TTC549 (cell line): ENCODE data around the gene CCL8.

Experiments
- FAIRE-seq: peaks from 2 replicates; lab custom pipeline; 2012; peaks lifted over from hg19 to GRCh38; lab: Jason Lieb, UNC

CCL8 gene

DNA sequence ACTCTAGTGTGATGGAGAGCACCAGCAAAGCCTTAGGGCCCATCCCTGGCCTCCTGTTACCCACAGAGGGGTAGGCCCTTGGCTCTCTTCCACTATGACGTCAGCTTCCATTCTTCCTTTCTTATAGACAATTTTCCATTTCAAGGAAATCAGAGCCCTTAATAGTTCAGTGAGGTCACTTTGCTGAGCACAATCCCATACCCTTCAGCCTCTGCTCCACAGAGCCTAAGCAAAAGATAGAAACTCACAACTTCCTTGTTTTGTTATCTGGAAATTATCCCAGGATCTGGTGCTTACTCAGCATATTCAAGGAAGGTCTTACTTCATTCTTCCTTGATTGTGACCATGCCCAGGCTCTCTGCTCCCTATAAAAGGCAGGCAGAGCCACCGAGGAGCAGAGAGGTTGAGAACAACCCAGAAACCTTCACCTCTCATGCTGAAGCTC, at the start of gene CCL8:
CCL8 (plus strand) TSS at position 397 of the 445 bp plus-strand sequence. CDS start 67 bp downstream, outside the sequence.
- FAIRE-seq = no peak

DNA sequence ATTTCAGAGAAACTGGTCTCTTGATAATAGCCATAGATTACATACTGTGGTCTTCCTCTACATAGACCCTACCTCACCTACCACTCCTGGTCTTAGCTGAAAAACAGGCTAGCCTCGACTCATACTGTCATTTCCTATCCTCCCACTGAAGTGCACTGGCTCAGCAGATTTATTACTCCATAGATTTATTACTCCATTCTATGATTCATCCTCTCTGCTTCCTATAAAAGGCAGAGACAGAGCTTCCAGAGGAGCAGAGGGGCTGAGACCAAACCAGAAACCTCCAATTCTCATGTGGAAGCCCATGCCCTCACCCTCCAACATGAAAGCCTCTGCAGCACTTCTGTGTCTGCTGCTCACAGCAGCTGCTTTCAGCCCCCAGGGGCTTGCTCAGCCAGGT, 49.3 kb upstream of the CCL8 start, which contains the start of gene CCL7:
CCL7 (plus strand) TSS at position 253 of the 400 bp plus-strand sequence; CDS start at position 323, 70 bp downstream.
- no peak for FAIRE-seq

DNA sequence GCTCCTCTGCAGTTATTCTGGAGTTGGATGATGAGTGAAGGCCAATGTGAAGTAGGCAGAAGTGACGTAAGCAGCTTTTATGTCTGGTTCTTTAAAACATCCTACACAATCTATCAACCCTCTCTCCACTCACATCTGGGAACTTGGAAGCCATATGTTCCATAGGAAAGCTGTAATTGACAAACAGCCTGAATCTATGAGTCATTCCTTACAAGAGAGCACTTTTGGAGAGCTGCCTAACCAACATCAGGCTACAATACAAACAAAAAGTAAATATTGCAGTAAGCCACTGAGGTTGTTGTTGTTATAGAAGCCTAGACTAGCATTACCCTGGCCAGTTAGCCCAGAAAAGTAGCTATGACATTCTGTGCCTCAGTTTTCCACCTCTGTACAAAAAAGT, 43.4 kb upstream of the CCL8 start:
- no peak for FAIRE-seq

DNA sequence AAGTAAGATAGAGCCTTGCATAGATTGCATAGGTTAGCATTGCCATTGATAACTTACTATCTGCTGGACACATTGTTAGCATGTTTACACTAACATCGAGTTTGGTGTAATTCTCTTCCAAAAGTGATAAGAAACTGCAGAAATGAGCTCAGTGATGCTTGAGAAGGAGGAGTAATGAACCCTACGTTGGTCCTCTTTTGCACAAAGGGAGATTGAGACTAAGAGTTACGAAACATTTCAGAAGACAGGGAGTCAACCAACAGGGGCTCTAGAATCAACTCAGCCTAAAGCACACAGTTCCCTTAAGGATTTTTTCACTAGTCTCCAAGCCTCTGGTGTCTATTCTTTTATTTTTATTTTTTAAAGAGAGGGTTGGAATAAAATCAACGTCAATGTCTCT, 42.4 kb upstream of the CCL8 start:
- FAIRE-seq = no peak

DNA sequence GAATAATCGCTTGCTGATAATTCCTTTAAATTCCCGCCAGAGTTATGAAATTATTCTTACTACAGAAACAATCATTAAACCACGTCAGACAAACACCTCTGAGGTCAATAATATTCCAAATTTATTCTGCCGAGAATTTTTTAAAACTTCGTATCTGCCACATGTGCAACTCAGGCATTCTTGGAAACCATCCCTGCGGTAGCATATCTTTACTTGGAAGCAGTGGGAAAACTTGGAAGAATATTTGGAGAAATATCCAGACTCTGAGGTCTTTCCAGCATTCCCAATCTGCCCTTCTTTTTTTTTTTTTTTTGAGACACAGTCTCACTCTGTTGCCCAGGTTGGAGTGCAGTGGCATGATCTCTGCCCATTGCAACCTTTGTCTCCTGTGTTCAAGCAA, 35.7 kb upstream of the CCL8 start:
- FAIRE-seq = no peak

DNA sequence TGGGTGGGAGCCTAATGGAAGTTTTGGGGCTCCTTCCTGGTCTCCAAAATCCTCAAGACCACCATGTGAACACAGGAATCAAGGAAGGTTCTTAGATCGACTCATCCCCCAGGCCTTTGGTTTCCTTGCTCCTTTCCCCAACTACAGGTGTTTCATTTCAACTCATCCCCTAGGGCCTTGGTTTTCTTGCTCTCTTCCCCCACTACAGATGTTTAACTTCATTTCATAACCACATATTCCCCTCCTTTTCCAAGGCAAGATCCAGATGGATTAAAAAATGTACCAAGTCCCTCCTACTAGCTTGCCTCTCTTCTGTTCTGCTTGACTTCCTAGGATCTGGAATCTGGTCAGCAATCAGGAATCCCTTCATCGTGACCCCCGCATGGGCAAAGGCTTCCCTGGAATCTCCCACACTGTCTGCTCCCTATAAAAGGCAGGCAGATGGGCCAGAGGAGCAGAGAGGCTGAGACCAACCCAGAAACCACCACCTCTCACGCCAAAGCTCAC, 33.9 kb upstream of the CCL8 start, which contains the start of gene CCL11:
CCL11 (plus strand) TSS at position 457 of the 507 bp plus-strand sequence. CDS start 67 bp downstream, outside the sequence.
- no peak for FAIRE-seq

DNA sequence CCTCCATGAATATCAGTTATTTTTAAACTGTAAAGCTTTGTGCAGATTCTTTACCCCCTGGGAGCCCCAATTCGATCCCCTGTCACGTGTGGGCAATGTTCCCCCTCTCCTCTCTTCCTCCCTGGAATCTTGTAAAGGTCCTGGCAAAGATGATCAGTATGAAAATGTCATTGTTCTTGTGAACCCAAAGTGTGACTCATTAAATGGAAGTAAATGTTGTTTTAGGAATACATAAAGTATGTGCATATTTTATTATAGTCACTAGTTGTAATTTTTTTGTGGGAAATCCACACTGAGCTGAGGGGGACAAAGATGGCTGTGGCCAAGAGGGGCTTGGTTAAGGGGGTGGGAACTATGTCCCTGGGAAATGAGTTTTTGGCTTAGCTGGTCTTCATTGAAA, 31.4 kb upstream of the CCL8 start:
- no peak for FAIRE-seq

DNA sequence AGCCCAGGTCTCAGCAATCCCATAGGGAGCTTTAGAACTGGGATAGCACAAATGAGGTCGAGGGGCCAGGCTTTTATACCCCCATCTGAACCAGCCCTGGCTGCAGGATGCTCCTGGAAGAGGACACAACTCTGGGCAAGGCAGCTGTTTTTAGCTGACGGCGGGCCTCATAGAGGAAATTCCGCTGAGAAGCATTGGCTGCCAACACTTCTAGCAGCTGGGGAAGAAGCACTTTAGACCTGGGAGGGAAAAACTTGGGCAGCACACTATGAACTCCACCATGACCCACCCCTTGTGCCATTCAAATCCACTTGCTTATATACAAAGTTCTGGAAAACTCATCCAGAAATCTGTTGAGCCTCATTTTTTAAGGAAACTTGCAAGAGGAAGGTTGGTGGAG, 28.6 kb upstream of the CCL8 start:
- FAIRE-seq = no peak

DNA sequence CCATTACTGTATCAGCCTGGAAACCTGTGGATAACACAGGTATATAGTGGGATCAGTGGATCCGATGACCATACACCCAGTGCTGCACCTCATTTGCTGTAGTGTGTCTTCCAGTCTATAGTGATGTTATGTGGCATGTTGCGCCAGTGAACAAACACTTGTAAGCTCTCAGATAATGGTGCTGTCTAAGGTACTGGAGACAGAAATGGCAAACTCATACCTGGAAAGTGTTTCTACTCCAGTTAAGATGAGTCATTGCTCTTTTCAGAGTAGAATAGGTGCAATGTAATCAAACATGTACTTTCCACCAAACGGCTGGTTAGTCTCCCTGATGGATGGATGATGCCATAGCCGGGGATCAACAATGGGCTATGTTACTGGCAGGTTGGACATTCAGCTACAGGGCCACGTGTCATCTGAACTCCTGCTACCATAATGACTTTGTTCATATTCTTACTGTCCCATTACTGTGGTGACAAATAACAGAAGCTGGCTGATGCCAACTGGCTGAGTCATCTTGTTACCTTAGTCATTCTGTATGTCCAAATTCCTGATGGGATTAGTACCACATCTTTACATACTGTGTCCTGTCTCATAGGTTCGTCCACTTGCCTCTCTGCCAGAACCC, 27.4 kb upstream of the CCL8 start:
- FAIRE-seq = no peak

DNA sequence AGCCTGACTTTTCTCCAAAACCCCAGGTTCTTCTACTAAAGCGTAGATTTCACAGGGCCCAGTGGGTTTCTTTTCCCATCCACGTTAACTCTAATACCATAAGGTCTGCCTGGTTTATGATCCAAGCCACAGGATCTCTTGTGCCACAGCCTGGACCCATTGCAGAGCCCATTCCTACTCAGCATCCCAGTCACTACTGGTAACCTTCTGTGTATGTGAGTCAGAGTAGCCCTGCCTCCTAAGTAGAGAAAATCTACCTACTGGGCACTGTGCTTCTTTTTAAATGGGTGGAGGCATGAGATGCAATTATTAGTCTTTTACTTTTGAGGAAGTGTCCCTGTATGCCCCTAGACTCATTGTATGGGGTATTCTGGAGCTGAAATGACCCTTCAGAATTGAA, 20.2 kb upstream of the CCL8 start:
- FAIRE-seq = no peak

DNA sequence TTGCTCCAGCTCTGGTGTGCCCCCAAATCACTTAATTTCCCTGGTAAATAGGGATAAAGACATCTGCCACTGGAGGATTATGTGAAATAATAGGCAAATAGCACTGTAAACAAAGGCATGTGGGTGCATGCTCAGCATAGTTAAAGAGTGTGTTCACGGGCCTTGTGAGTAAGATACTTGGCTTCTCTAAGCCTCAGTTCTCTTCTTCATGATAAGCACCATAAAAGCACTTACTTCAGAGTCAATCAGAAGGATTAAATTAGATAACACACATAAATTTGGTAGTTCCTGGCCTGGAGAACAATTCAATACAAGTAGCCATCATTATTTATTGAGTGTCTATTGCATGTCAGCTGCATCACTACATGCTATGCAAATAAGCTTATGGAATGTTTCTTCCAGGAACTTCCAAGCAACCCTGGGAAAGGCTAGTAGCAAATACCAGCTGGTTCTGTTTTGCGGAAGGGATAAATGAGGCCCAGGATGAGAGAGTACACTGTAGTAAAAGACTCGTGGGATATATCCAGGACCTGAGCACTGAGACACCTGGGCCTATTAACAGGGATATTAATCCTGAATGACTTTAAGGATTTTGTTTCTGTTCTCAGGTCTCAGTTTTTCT, 19.2 kb upstream of the CCL8 start:
- no peak for FAIRE-seq

DNA sequence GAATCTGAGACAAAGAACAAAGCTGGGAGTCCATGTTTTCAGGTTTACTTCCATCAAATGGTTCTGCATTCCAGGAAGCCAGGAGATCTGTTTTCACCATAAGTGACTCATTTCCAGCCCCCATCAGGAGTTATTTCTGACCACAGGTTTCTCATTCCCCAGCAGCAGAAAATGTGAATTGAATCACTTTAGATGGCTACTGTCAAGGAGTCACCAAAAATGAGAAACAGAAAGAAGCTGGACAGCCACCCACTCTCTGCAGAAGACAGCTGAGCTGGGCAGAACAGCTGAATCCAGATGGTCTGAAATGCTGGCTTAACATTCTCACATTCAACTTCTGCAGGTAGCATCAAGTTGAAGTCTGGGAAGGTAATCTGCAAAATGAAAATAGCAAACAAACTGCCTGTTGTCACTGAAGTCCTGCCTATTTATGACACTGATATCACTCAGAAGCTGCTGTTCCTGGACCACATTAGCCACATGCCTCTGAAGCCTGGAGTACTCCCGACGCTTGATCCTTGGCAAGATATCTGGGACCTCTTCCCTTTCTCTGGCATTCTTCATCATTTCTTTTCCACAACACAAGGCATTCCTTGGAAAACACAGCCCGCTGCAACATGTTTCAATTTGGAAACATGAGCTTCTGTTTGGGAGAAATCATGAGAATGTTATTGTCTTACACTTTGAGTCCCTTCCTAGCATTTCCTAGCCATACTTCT, 18.4 kb upstream of the CCL8 start:
- FAIRE-seq = no peak

DNA sequence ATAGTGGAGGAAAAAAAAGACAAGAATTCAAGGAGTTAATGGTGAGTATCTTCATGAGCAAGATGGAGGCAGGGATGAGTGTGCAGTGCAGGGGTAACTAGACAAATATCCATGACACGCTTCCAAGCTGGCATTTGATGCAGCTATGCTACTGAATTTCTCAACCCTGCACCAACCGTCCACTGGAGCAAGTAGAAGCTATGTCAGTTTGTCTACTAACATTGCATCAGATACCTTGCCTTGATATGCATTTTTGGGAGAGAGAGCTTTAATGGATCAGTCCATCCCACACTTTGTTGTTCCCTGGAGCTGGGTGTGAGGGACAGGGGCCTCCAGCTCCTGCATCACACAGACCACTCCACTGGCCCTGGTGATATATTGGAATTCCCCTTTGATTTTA, 17.2 kb upstream of the CCL8 start:
- no peak for FAIRE-seq

DNA sequence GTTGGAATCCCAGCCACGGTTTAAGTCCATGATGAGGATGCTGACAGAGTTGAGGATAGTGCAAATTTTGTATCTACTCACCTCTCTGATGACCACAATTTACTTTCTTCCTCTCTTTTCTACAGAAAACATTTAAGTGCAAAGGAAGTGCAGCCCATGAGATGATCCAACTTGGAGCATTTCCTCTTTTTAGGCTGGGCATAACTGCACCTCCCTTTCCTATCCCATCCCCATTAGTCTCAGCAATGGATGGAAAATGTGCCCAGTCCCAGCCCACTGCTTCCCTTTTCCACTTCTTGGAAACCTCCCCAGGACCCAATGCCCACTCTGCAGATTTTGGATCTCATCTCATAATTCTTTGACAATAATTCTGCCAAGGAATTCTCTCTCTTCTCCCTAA, 16.6 kb upstream of the CCL8 start:
- no peak for FAIRE-seq

DNA sequence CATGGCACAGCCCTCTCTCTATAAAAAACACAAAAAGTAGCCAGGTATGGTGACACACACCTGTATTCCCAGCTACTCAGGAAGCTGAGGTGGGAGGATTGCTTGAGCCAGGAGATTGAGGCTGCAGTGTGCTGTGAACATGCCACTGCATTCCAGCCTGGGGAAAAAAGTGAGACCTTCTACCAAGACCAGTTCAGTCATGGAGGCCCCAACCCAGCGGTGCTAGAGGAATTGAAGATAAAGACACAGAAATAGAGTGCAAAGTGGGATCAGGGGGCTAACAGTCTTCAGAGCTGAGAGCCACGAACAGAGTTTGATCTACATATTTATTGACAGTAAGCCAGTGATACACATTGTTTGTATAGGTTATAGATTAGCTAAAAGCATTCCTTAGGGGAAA, 15.6 kb upstream of the CCL8 start:
- no peak for FAIRE-seq

DNA sequence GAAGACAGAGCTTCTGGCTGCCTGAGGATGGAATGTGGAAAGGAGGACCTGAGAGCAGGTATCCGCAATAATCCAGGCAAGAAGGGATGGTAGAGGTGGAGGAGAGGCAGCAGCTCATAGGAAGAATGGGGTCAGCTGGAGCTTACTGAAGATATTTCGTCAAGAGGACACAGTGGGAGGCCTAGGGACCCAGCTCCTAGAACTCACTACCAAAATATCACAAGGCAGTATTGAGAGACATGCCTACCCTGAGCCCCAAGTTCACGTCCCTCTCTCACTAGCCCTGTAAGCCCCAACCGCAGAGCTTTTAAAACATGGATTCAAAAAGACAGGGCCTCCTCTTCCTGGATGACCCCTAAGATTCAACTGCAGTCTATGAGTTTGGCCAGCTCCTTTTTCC, 14.2 kb upstream of the CCL8 start:
- no peak for FAIRE-seq

DNA sequence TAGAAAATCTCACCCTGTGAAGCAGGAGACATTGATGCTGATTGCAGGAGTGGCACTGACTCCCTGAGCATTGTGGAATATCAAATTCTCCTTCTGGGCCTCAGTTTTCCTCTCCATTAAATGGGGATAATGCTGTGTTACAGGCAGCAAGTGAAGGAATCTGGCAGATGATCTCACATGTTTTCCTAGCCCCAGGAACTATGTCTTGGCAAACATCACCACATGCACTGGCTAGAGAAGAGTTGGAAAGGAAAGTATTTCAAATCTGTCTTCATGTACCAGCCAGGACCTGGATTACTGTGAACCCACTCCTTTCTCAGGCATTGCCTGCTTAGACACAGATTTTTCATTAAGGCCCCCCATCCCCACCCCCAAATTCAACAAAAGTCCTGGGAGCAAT, 13.6 kb upstream of the CCL8 start:
- FAIRE-seq = no peak

DNA sequence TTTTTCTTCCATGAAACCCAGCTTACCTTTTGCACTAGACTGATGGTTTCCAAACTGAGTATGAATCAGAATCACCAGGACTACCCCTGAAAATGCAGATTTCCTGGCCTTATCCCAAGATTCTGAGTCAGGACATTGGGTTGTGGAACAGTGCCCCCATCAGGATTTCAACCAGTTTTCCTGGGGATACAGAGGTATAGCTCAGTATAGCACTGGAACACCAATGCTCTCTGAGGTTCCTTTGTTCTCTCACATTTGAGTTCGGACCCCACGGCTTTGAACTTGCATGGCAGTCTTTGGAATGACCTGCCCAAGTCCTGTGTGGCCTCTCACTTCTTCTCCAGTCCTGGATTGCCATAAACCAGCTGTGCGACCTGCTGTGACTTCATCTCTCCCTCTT, 12.8 kb upstream of the CCL8 start:
- FAIRE-seq = no peak

DNA sequence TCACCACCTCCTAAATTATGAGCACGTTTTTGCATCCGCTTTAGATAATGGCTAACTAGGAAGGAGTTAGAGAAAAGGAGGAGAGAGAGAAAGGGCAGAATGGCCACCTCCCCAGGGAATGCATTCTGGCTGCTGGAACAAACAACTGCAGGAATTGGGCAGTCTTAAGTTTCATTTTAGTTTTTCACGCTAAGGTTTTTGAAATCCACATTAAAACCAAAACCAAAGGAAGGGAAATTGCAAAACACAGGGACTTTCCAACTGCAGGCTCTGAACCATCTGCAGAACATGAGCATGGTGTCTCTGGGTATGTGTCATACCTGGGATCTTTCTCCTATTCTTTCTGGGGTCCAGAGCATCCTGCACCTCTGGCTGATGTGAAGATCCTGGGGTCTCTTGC, 12.1 kb upstream of the CCL8 start:
- FAIRE-seq = no peak

DNA sequence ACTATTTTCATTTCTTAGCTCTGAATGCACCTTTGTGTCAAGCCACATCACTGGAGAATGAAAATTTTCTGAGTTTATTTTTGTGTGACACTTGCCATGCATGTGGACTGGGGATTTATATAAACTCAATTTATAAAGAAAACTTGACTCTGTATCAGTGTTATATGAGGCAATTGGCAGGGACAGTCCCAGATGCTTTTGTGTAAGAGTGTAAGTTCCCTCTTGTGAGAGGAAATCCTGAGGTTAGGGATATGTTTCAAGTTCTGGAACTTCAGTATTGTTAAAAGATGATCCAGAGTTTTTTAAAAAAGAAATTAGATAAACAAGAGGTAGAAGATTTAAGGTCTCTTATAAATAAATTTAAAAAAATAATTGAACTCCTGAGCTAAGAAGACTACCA, 10.9 kb upstream of the CCL8 start:
- no peak for FAIRE-seq

DNA sequence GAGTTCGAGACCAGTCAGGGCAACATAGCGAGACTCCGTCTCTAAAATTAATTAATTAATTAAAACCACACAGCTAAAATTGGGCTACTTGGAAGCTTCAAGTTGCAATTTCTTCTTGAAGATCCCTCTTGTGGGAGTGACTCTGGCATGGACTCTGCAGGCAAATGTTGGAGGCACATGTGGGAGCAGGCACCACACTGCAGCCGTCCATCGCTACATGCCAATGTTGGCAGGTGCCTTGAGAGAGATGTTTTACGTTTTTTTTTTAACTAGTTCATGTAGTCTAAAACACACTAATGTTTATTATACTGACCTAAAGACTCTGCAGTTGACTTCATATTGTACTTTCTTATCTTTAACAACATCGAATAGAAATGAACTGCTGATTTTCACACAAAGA, 7.9 kb upstream of the CCL8 start:
- no peak for FAIRE-seq

DNA sequence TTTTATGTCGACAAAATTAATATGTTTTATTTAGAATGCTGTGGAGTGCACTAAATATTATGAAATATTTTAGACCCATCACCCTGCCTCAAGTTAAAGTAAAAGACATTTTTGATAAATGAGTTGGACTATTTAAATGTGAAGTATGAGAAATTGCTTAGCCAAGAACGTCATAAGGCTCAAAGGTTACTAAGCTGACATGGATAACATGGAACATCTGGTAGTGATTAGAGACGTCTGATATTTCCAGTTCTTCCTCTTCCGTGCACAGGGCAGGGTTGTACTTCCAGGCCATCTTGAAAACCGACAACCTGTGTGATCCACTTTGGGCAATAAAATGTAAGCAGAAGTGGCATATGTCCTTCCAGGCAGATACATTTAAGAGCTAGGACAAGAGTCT, 7.2 kb upstream of the CCL8 start:
- no peak for FAIRE-seq

DNA sequence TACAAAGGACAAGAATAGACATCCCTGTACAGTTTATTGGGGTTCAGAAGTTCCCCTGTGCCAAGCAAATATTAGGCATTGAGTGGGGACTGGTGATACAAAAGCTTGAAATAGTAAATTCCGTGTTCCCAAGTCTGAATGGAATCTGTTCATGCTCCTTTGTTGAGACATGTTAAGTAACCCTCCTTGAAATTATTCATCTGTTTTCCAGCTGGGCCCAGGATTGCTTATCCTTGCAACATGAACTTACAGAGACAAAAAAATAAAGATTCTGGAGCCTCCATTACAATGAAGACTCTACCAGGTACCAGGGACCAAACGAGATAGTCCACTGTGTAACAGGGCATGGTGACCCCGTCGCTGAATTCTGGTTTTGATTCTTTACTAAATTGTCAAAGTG, 6.1 kb upstream of the CCL8 start:
- FAIRE-seq = no peak
